GM21390 (cell line): Measurements from ENCODE around the gene SDK2.

Experiments
- ATAC-seq: cut with Tn5 transposase; IDR thresholded peaks from one replicate; pipeline ENCODE4 v1.9.1; 2021; ENCODE audit not compliant: unreplicated experiment

Gene SDK2

GRCh38 chr17:73511719-73512115 is 132.5 kb downstream of the SDK2 start:
- ATAC-seq: no peak

GRCh38 chr17:73510981-73511718 is 133.1 kb downstream of the SDK2 start:
- no peak for ATAC-seq

GRCh38 chr17:73508931-73509605 is 135.2 kb downstream of the SDK2 start:
- ATAC-seq: no peak

GRCh38 chr17:73508057-73508930 is 136.0 kb downstream of the SDK2 start:
- ATAC-seq: no peak

GRCh38 chr17:73506470-73507435 is 137.5 kb downstream of the SDK2 start:
- ATAC-seq: no peak

GRCh38 chr17:73503560-73503959 is 140.7 kb downstream of the SDK2 start:
- ATAC-seq: no peak

GRCh38 chr17:73500414-73500999 is 143.7 kb downstream of the SDK2 start:
- ATAC-seq: no peak

GRCh38 chr17:73498886-73499554 is 145.2 kb downstream of the SDK2 start:
- ATAC-seq: no peak

GRCh38 chr17:73498176-73498575 is 146.1 kb downstream of the SDK2 start:
- ATAC-seq: no peak

GRCh38 chr17:73497721-73498120 is 146.5 kb downstream of the SDK2 start:
- no peak for ATAC-seq

GRCh38 chr17:73496232-73496631 is 148.0 kb downstream of the SDK2 start:
- ATAC-seq: no peak

- no peak for ATAC-seq
These were observed 148.6 kb downstream of the SDK2 start for GRCh38 chr17:73495641-73496040.

GRCh38 chr17:73494950-73495349 is 149.3 kb downstream of the SDK2 start:
- no peak for ATAC-seq

- ATAC-seq: no peak
These were observed 150.0 kb downstream of the SDK2 start for GRCh38 chr17:73493956-73494926.

- ATAC-seq: no peak
These were observed 151.1 kb downstream of the SDK2 start for GRCh38 chr17:73492821-73493814.

GRCh38 chr17:73492125-73492820 is 152.0 kb downstream of the SDK2 start:
- no peak for ATAC-seq

GRCh38 chr17:73491648-73492047 is 152.6 kb downstream of the SDK2 start:
- no peak for ATAC-seq
